ENCODE data around the gene RAP1A.
"Not testable (repeated sequence)": the region's sequence is repeated elsewhere in the genome, so short reads cannot be mapped to it uniquely, and the experiment has no call there.

The RAP1A gene

GRCh38 chr1:111739194-111739924 lies 119.8 kb downstream of the RAP1A start, which contains the start of gene INKA2:
TSS of gene INKA2 (minus strand) at chr1:111739395. CDS start at chr1:111739242, 153 bp downstream.
- in situ Hi-C loops (cut with HindIII; ENCODE audit: low pct_ligation_motif_present, low pct_unique_long_range_greater_than_20kb, low sequenced_read_pairs), result no loop called here
- peak; percentile 90 for DNase-seq

GRCh38 chr1:111739925-111740765 lies 120.6 kb downstream of the RAP1A start:
- DNase-seq, result peak; percentile 78
- in situ Hi-C loops (cut with HindIII; ENCODE audit: low pct_ligation_motif_present, low pct_unique_long_range_greater_than_20kb, low sequenced_read_pairs), result no loop called here

GRCh38 chr1:111742292-111742691 lies 122.7 kb downstream of the RAP1A start:
- DNase-seq; in situ Hi-C loops (cut with HindIII; ENCODE audit: low pct_ligation_motif_present, low pct_unique_long_range_greater_than_20kb, low sequenced_read_pairs): not testable (repeated sequence)

- DNase-seq, result no peak
- in situ Hi-C loops (cut with HindIII; ENCODE audit: low pct_ligation_motif_present, low pct_unique_long_range_greater_than_20kb, low sequenced_read_pairs), result no loop called here
Observed at GRCh38 chr1:111742938-111743549, 123.5 kb downstream of the RAP1A start.

- DNase-seq, result no peak
- in situ Hi-C loops (cut with HindIII; ENCODE audit: low pct_ligation_motif_present, low pct_unique_long_range_greater_than_20kb, low sequenced_read_pairs), result no loop called here
Observed at GRCh38 chr1:111743679-111744101, 124.1 kb downstream of the RAP1A start.

- in situ Hi-C loops (cut with HindIII; ENCODE audit: low pct_ligation_motif_present, low pct_unique_long_range_greater_than_20kb, low sequenced_read_pairs), result no loop called here
- DNase-seq, result no peak
Observed at GRCh38 chr1:111745675-111746613, 126.4 kb downstream of the RAP1A start.

- DNase-seq, result no peak
- in situ Hi-C loops (cut with HindIII; ENCODE audit: low pct_ligation_motif_present, low pct_unique_long_range_greater_than_20kb, low sequenced_read_pairs), result no loop called here
Observed at GRCh38 chr1:111746614-111746999, 127.0 kb downstream of the RAP1A start.

- in situ Hi-C loops (cut with HindIII; ENCODE audit: low pct_ligation_motif_present, low pct_unique_long_range_greater_than_20kb, low sequenced_read_pairs), result no loop called here
- peak; percentile 72 for DNase-seq
Observed at GRCh38 chr1:111747282-111747734, 127.7 kb downstream of the RAP1A start.

GRCh38 chr1:111747947-111748346 lies 128.4 kb downstream of the RAP1A start:
- in situ Hi-C loops (cut with HindIII; ENCODE audit: low pct_ligation_motif_present, low pct_unique_long_range_greater_than_20kb, low sequenced_read_pairs), result no loop called here
- no peak for DNase-seq

GRCh38 chr1:111749628-111750027 lies 130.0 kb downstream of the RAP1A start:
- in situ Hi-C loops (cut with HindIII; ENCODE audit: low pct_ligation_motif_present, low pct_unique_long_range_greater_than_20kb, low sequenced_read_pairs), result no loop called here
- no peak for DNase-seq

- in situ Hi-C loops (cut with HindIII; ENCODE audit: low pct_ligation_motif_present, low pct_unique_long_range_greater_than_20kb, low sequenced_read_pairs), result no loop called here
- no peak for DNase-seq
Observed at GRCh38 chr1:111750856-111751255, 131.3 kb downstream of the RAP1A start.

GRCh38 chr1:111751906-111752575 lies 132.5 kb downstream of the RAP1A start:
- no peak for DNase-seq
- in situ Hi-C loops (cut with HindIII; ENCODE audit: low pct_ligation_motif_present, low pct_unique_long_range_greater_than_20kb, low sequenced_read_pairs), result no loop called here

GRCh38 chr1:111754984-111755330 lies 135.4 kb downstream of the RAP1A start:
- in situ Hi-C loops (cut with HindIII; ENCODE audit: low pct_ligation_motif_present, low pct_unique_long_range_greater_than_20kb, low sequenced_read_pairs), result no loop called here
- peak; percentile 51 for DNase-seq

GRCh38 chr1:111755331-111756123 lies 135.9 kb downstream of the RAP1A start, which contains the start of gene DDX20:
TSS of gene DDX20 (plus strand) at chr1:111755901. CDS start at chr1:111755925, 24 bp downstream.
- in situ Hi-C loops (cut with HindIII; ENCODE audit: low pct_ligation_motif_present, low pct_unique_long_range_greater_than_20kb, low sequenced_read_pairs), result no loop called here

GRCh38 chr1:111756124-111756513 lies 136.5 kb downstream of the RAP1A start:
- no peak for DNase-seq
- in situ Hi-C loops (cut with HindIII; ENCODE audit: low pct_ligation_motif_present, low pct_unique_long_range_greater_than_20kb, low sequenced_read_pairs), result no loop called here

More at GRCh38 chr1:111755331-111756123, 135.9 kb downstream of the RAP1A start, which contains the start of gene DDX20:
- DNase-seq, result peak; percentile 94

GRCh38 chr1:111758373-111758772 lies 138.8 kb downstream of the RAP1A start:
- in situ Hi-C loops (cut with HindIII; ENCODE audit: low pct_ligation_motif_present, low pct_unique_long_range_greater_than_20kb, low sequenced_read_pairs), result no loop called here
- peak; percentile 8 for DNase-seq

GRCh38 chr1:111761717-111762116 lies 142.1 kb downstream of the RAP1A start:
- in situ Hi-C loops (cut with HindIII; ENCODE audit: low pct_ligation_motif_present, low pct_unique_long_range_greater_than_20kb, low sequenced_read_pairs), result no loop called here
- DNase-seq, result no peak
